Retinal pigment epithelial cell (primary cell): ENCODE measurements around the gene ARPC5L.

ENCODE experiments used
- DNase-seq: peaks from one replicate; pipeline ENCODE4 v3.0.0-alpha.2; 2010; ENCODE audit warnings: low read depth
- H3K4me3 ChIP-seq: 2 replicates; pipeline ENCODE4 v1.5.1; 2011; ENCODE audit warnings: mild to moderate bottlenecking, low read length, control low read depth, moderate library complexity
- TF ChIP-seq, protein P1 (sequence below): conservative IDR thresholded peaks from 2 replicates; pipeline ENCODE4 v1.5.1; 2011; ENCODE audit warnings: low read depth, low read length, control low read depth, inconsistent platforms

The ARPC5L gene

GRCh38 chr9:124897570-124898460, 35.9 kb downstream of the ARPC5L start:
- H3K4me3 ChIP-seq = no peak overlapping the region
- TF ChIP-seq, protein P1, sequence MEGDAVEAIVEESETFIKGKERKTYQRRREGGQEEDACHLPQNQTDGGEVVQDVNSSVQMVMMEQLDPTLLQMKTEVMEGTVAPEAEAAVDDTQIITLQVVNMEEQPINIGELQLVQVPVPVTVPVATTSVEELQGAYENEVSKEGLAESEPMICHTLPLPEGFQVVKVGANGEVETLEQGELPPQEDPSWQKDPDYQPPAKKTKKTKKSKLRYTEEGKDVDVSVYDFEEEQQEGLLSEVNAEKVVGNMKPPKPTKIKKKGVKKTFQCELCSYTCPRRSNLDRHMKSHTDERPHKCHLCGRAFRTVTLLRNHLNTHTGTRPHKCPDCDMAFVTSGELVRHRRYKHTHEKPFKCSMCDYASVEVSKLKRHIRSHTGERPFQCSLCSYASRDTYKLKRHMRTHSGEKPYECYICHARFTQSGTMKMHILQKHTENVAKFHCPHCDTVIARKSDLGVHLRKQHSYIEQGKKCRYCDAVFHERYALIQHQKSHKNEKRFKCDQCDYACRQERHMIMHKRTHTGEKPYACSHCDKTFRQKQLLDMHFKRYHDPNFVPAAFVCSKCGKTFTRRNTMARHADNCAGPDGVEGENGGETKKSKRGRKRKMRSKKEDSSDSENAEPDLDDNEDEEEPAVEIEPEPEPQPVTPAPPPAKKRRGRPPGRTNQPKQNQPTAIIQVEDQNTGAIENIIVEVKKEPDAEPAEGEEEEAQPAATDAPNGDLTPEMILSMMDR = no peak
- no peak for DNase-seq

DNA sequence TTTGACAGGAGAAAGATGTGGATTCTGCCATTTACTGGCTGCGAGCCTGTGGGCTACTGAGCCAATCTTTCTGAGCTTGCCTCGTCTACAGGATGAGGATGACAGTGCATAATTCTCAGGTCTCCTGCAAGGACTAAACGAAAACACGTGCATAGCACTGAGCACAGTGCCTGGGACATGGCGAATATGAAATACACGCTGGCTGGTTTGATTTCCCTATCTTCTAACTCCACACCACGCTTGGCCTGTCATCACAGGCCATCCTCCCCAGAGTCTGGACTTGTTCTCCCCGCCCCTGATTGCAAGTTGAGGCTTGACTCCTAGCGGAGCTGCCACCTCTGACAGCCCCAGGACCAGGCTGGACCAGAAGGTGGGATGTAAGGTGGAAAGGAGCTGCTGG, 37.9 kb downstream of the ARPC5L start:
- TF ChIP-seq, protein P1 = no peak
- no peak for DNase-seq
- no peak overlapping the region for H3K4me3 ChIP-seq

DNA sequence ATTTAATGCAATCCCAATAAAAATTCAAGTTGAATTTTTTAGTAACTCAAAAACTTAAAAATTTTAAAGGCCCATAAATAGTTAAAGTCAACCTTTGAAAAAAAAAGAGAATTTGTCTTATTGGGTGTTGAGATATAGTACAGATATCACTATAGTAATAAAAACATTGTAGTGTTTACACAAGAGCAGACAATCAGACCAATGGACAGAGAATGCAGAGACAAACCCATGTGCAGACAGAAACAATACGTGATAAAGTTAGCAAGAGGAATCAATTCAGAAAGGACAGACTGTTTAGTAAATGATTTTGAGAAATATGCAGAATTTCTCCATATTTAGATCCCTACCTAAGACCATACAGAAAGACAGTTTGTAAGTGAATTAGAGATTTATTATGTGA, 45.0 kb downstream of the ARPC5L start:
- no peak for DNase-seq
- H3K4me3 ChIP-seq = no peak overlapping the region

GRCh38 chr9:124908098-124908497, 46.2 kb downstream of the ARPC5L start:
- no peak for DNase-seq
- H3K4me3 ChIP-seq = no peak overlapping the region
- TF ChIP-seq, protein P1 = no peak

More for the DNA sequence above, 45.0 kb downstream of the ARPC5L start:
- TF ChIP-seq, protein P1 = no peak

DNA sequence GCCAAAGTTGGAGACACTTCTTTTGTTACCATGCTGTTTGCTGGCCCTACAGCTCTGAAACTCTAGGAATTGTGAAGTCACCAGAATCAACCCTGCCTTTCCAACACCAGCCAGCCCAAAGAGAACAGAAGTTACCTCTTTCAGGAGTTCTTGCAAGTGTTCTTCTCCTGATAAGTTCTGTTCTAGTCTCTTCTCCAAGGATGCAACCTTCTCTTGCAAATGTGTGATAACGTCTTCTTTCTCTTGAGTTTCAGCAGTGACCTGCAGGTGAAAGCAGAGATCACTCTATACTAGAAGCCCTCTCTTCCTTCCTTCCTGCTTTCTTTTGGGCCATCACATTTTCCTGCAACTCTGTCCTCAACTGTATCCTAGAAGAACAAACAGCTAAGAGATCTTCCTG, 49.8 kb downstream of the ARPC5L start:
- DNase-seq = no peak
- TF ChIP-seq, protein P1 = no peak
- no peak overlapping the region for H3K4me3 ChIP-seq

GRCh38 chr9:124913378-124913777, 51.4 kb downstream of the ARPC5L start:
- no peak for DNase-seq
- TF ChIP-seq, protein P1 = no peak
- no peak overlapping the region for H3K4me3 ChIP-seq
